Stimulated activated naive B cell treated with anti-CD40 and anti-IgM and Interleukin-4, amounts not matched to agents 10 μg/mL and 1 μg/mL and 100 μg/mL, for 72 hours (primary cell): Measurements from ENCODE around the gene SGIP1.
A peak's percentile ranks its signal among the peaks of the same experiment; 100 is the strongest.
"Not testable (repeated sequence)": the region's sequence is repeated elsewhere in the genome, so short reads cannot be mapped to it uniquely, and the experiment has no call there.

Experiments
- ATAC-seq, 2 donors: fragments of 150-1000 bp; cut with Tn5 transposase; replicated peaks; 2 replicates each; pipeline ENCODE4 v1.10.0; 2021; ENCODE audit warnings: moderate library complexity in 1 of 2
- DNase-seq: peaks from one replicate; pipeline ENCODE4 v3.0.0; 2021
- H3K27ac Mint-ChIP-seq: one replicate; pipeline ENCODE4 v1.8.0; 2022; ENCODE audit warnings: mild to moderate bottlenecking, mixed read lengths
- H3K27me3 Mint-ChIP-seq, 2 donors: one replicate each; pipeline ENCODE4 v1.8.0; 2022; ENCODE audit warnings: mixed read lengths in 2 of 2
- H3K36me3 Mint-ChIP-seq, 2 donors: one replicate each; pipeline ENCODE4 v1.8.0; 2022; ENCODE audit warnings: mixed read lengths in 2 of 2, mild to moderate bottlenecking in 1 of 2
- H3K4me1 Mint-ChIP-seq, 2 donors: one replicate each; pipeline ENCODE4 v1.8.0; 2022; ENCODE audit warnings: mixed read lengths in 2 of 2, mild to moderate bottlenecking in 1 of 2
- H3K4me3 Mint-ChIP-seq, 2 donors: one replicate each; pipeline ENCODE4 v1.8.0; 2022; ENCODE audit warnings: mild to moderate bottlenecking in 2 of 2, mixed read lengths in 2 of 2, moderate library complexity in 1 of 2
- H3K9me3 Mint-ChIP-seq, 2 donors: one replicate each; pipeline ENCODE4 v1.8.0; 2022; ENCODE audit warnings: mixed read lengths in 2 of 2, mild to moderate bottlenecking in 1 of 2

Gene SGIP1

GRCh38 chr1:66589326-66589725, 55.4 kb downstream of the SGIP1 start:
- no peak for ATAC-seq
- Mint-ChIP-seq H3K36me3 (no peaks in the 10 kb centered on the region), H3K27me3 (peaks cover 5 to 6% of the 10 kb centered on the region in 2 donors), H3K4me3 (no peak overlapping the region), H3K9me3 (no peaks in the 10 kb centered on the region), H3K4me1 (no peaks in the 10 kb centered on the region), H3K27ac (no peak overlapping the region)
- DNase-seq: no peak

GRCh38 chr1:66592106-66592507, 58.2 kb downstream of the SGIP1 start:
- not testable (repeated sequence) for ATAC-seq, H3K4me1 Mint-ChIP-seq, H3K4me3 Mint-ChIP-seq, H3K27me3 Mint-ChIP-seq, H3K36me3 Mint-ChIP-seq, H3K27ac Mint-ChIP-seq, H3K9me3 Mint-ChIP-seq, DNase-seq

GRCh38 chr1:66596191-66596590, 62.2 kb downstream of the SGIP1 start:
- peaks cover 0 to 1% of the 10 kb centered on the region in 2 donors for H3K36me3 Mint-ChIP-seq
- no peaks in the 10 kb centered on the region for H3K4me1 Mint-ChIP-seq
- DNase-seq (no peak), ATAC-seq (peak; percentile 25 to 27)
- H3K27ac Mint-ChIP-seq: no peak overlapping the region
- peaks cover 0 to 6% of the 10 kb centered on the region in 2 donors for H3K9me3 Mint-ChIP-seq
- peaks cover 5% of the 10 kb centered on the region in 2 donors for H3K27me3 Mint-ChIP-seq
- no peak overlapping the region for H3K4me3 Mint-ChIP-seq

GRCh38 chr1:66597500-66597899, 63.5 kb downstream of the SGIP1 start:
- Mint-ChIP-seq H3K4me1 (no peaks in the 10 kb centered on the region), H3K36me3 (peaks cover 0 to 1% of the 10 kb centered on the region in 2 donors), H3K27me3 (peaks cover 0 to under 1% of the 10 kb centered on the region in 2 donors), H3K9me3 (peaks cover 0 to 6% of the 10 kb centered on the region in 2 donors), H3K27ac (no peak overlapping the region), H3K4me3 (no peak overlapping the region)
- DNase-seq (no peak), ATAC-seq (no peak)

GRCh38 chr1:66598670-66599069, 64.7 kb downstream of the SGIP1 start:
- H3K4me3 Mint-ChIP-seq: no peak overlapping the region
- H3K9me3 Mint-ChIP-seq: peaks cover 0 to 6% of the 10 kb centered on the region in 2 donors
- ATAC-seq (no peak), DNase-seq (no peak)
- H3K27me3 Mint-ChIP-seq: no peaks in the 10 kb centered on the region
- no peaks in the 10 kb centered on the region for H3K4me1 Mint-ChIP-seq
- H3K27ac Mint-ChIP-seq: no peak overlapping the region
- H3K36me3 Mint-ChIP-seq: peaks cover 0 to 1% of the 10 kb centered on the region in 2 donors

- Mint-ChIP-seq H3K4me3 (no peak overlapping the region), H3K27me3 (no peaks in the 10 kb centered on the region), H3K27ac (no peak overlapping the region), H3K36me3 (peaks cover 0 to 1% of the 10 kb centered on the region in 2 donors), H3K9me3 (peaks cover 0 to 6% of the 10 kb centered on the region in 2 donors), H3K4me1 (no peaks in the 10 kb centered on the region)
- DNase-seq (no peak), ATAC-seq (no peak)
Observed at GRCh38 chr1:66599346-66599745, 65.4 kb downstream of the SGIP1 start.

GRCh38 chr1:66599899-66600737, 66.2 kb downstream of the SGIP1 start:
- ATAC-seq (no peak), DNase-seq (no peak)
- peaks cover 0 to 1% of the 10 kb centered on the region in 2 donors for H3K36me3 Mint-ChIP-seq
- peaks cover 0 to 6% of the 10 kb centered on the region in 2 donors for H3K9me3 Mint-ChIP-seq
- no peak overlapping the region for H3K27ac Mint-ChIP-seq
- no peak overlapping the region for H3K4me3 Mint-ChIP-seq
- peaks cover 0 to 3% of the 10 kb centered on the region in 2 donors for H3K27me3 Mint-ChIP-seq
- H3K4me1 Mint-ChIP-seq: no peaks in the 10 kb centered on the region

- Mint-ChIP-seq H3K4me1 (no peaks in the 10 kb centered on the region), H3K9me3 (no peaks in the 10 kb centered on the region), H3K27me3 (peaks cover 0 to 3% of the 10 kb centered on the region in 2 donors), H3K36me3 (no peaks in the 10 kb centered on the region), H3K27ac (no peak overlapping the region), H3K4me3 (no peak overlapping the region)
- ATAC-seq (no peak), DNase-seq (no peak)
Observed at GRCh38 chr1:66605419-66605997, 71.6 kb downstream of the SGIP1 start.

GRCh38 chr1:66606362-66607065, 72.6 kb downstream of the SGIP1 start:
- no peak overlapping the region for H3K4me3 Mint-ChIP-seq
- DNase-seq: no peak
- H3K4me1 Mint-ChIP-seq: no peaks in the 10 kb centered on the region
- no peaks in the 10 kb centered on the region for H3K36me3 Mint-ChIP-seq
- H3K27ac Mint-ChIP-seq: no peak overlapping the region
- H3K27me3 Mint-ChIP-seq: peaks cover 0 to 6% of the 10 kb centered on the region in 2 donors
- H3K9me3 Mint-ChIP-seq: no peaks in the 10 kb centered on the region
- ATAC-seq: no peak

GRCh38 chr1:66607458-66607857, 73.5 kb downstream of the SGIP1 start:
- Mint-ChIP-seq H3K27me3 (peaks cover 0 to 12% of the 10 kb centered on the region in 2 donors), H3K36me3 (no peaks in the 10 kb centered on the region), H3K4me3 (no peak overlapping the region), H3K9me3 (no peaks in the 10 kb centered on the region), H3K27ac (no peak overlapping the region), H3K4me1 (no peaks in the 10 kb centered on the region)
- ATAC-seq (peak in 1 of 2 donors; percentile 33), DNase-seq (no peak)

GRCh38 chr1:66613187-66613586, 79.2 kb downstream of the SGIP1 start:
- no peaks in the 10 kb centered on the region for H3K4me1 Mint-ChIP-seq
- H3K9me3 Mint-ChIP-seq: no peaks in the 10 kb centered on the region
- H3K4me3 Mint-ChIP-seq: no peak overlapping the region
- no peak for DNase-seq
- peaks cover 0 to 8% of the 10 kb centered on the region in 2 donors for H3K27me3 Mint-ChIP-seq
- no peak overlapping the region for H3K27ac Mint-ChIP-seq
- no peak for ATAC-seq
- no peaks in the 10 kb centered on the region for H3K36me3 Mint-ChIP-seq

- no peaks in the 10 kb centered on the region for H3K9me3 Mint-ChIP-seq
- H3K36me3 Mint-ChIP-seq: no peaks in the 10 kb centered on the region
- H3K27me3 Mint-ChIP-seq: no peaks in the 10 kb centered on the region
- DNase-seq (no peak), ATAC-seq (no peak)
- H3K27ac Mint-ChIP-seq: no peak overlapping the region
- H3K4me1 Mint-ChIP-seq: no peaks in the 10 kb centered on the region
- H3K4me3 Mint-ChIP-seq: no peak overlapping the region
Observed at GRCh38 chr1:66617362-66618184, 83.6 kb downstream of the SGIP1 start.

GRCh38 chr1:66618390-66618789, 84.4 kb downstream of the SGIP1 start:
- DNase-seq (no peak), ATAC-seq (no peak)
- Mint-ChIP-seq H3K36me3 (no peaks in the 10 kb centered on the region), H3K9me3 (no peaks in the 10 kb centered on the region), H3K4me1 (no peaks in the 10 kb centered on the region), H3K4me3 (no peak overlapping the region), H3K27me3 (no peaks in the 10 kb centered on the region), H3K27ac (no peak overlapping the region)

- Mint-ChIP-seq H3K4me1 (peaks cover 0 to 7% of the 10 kb centered on the region in 2 donors), H3K36me3 (no peaks in the 10 kb centered on the region), H3K27me3 (no peaks in the 10 kb centered on the region), H3K27ac (no peak overlapping the region), H3K9me3 (no peaks in the 10 kb centered on the region), H3K4me3 (no peak overlapping the region)
- no peak for DNase-seq
- no peak for ATAC-seq
Observed at GRCh38 chr1:66623812-66624211, 89.9 kb downstream of the SGIP1 start.
